GM12874 (cell line): ENCODE measurements around the gene MTHFD1L.

Experiments used
- CTCF ChIP-seq: IDR thresholded peaks from 2 replicates; pipeline ENCODE4 v1.5.1; 2011; ENCODE audit warnings: low read depth, mild to moderate bottlenecking, control low read depth, low read length, moderate library complexity; ENCODE audit not compliant: insufficient read depth

Gene MTHFD1L

GRCh38 chr6:150863213-150863928 is 2.1 kb upstream of the MTHFD1L start:
- TF ChIP-seq CTCF = no peak

- TF ChIP-seq CTCF = no peak
Measured at GRCh38 chr6:150865043-150865405, 478 bp upstream of the MTHFD1L start.

GRCh38 chr6:150866147-150866990 is 867 bp downstream of the MTHFD1L start:
- TF ChIP-seq CTCF = no peak

- TF ChIP-seq CTCF = no peak
Measured at GRCh38 chr6:150866991-150867501, 1.5 kb downstream of the MTHFD1L start.

- no peak for TF ChIP-seq CTCF
Measured at GRCh38 chr6:150868759-150869158, 3.3 kb downstream of the MTHFD1L start.

- TF ChIP-seq CTCF = no peak
Measured at GRCh38 chr6:150874179-150874578, 8.7 kb downstream of the MTHFD1L start.

GRCh38 chr6:150875841-150876240 is 10.3 kb downstream of the MTHFD1L start:
- TF ChIP-seq CTCF = no peak
